ENCODE measurements around the gene PLA2G6.
A peak's percentile ranks its signal among the peaks of the same experiment; 100 is the strongest.
"Not testable (repeated sequence)": the region's sequence is repeated elsewhere in the genome, so short reads cannot be mapped to it uniquely, and the experiment has no call there.

Gene PLA2G6

DNA sequence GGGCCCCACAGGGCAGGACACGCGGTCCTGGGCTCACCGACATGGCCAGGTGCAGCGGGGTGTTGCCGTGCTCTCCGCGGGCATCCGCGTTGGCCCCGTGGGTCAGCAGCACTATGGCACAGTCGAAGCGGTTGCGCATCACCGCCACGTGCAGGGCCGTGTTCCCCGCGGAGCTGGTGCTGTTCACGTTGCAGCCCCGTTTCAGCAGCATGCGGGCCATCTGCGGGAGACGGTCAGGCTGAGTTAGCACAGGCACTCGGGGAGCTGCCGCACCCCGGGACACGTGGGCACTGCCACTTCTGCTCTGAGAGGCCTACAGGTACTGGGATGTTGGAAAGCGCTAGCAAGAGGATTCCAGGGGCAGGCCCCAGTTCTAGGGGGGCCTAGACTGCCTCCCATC is 48.8 kb downstream of the PLA2G6 start:
- no peak for DNase-seq (ENCODE audit: low read depth in 2 of 2)

DNA sequence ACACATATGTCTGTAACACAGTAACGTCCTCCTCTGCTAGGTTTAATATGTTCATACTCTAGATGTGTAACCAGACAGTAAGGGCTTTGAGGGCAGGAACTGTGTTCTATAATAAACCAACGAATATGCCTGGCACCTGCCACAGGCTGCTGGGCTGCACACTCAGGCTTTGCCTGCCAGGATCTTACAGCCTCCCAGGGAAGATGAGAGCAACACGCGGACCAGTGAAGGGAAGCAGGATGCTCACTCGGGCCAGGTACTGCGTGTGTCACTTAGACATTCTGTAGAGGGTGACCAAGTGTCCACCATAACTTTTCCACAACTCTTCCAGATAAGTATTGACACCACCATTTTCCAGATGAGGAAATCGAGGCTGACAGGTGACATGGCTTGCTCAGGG is 49.5 kb downstream of the PLA2G6 start:
- DNase-seq (ENCODE audit: low read depth in 2 of 2) = no peak

DNA sequence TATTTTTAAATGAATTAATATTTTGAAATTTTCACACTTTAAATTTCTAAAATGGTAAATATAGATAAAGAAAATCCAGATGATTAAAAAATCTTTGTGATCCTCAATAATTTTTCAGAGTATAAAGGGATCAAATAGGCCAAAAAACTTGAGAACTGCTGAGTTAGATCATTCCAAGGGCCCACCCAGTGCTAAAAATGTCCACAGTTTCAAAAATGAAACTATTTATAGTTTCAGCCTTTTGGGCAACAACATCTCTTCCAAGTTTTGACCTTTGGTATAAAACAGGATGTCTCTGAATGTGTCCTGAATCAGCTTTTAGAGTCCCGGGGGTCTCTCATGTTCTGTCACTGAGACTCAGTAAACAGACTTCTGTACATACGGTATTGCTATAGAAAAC is 50.2 kb downstream of the PLA2G6 start:
- no peak for DNase-seq (ENCODE audit: low read depth in 2 of 2)

DNA sequence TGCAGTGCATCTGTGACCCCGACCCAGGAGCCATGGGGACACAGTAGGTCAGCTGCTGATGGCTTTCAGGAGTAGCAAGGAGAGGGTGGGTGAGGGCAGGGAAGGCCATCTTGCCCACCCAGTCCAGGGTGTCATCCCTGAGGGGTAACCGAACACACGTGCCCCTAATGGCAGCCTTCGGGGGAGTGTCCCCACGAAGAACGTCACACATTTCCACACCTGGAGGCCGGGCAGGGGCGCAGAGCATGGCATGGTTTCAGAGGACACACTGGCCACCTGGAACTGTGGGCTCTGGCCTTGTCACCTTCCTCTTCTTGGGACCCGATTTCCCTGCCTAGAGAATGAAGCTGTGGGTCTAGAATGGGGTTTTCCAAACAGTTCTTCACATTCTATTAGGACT is 51.8 kb downstream of the PLA2G6 start:
- no peak for DNase-seq (ENCODE audit: low read depth in 2 of 2)

DNA sequence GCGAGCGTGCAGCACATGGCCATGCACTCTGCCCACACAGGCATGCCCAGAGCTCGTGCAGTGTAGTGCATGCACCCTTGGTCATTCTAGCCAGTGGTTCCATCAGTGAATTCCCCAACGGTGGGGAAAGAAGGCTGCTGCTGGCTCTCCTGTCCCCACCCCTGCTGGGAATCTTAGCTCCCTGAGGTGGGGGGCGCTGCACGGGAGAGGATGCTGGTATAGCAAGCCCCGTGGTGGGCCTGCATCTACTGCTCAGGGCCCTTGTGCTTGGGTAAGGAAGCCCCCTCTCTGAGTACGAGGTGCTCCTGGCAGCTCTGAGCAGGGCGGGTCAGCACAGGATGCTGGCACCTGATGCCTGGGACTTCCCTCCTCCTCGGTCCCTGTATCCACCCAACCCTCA is 52.6 kb downstream of the PLA2G6 start:
- DNase-seq (ENCODE audit: low read depth in 2 of 2) = no peak

DNA sequence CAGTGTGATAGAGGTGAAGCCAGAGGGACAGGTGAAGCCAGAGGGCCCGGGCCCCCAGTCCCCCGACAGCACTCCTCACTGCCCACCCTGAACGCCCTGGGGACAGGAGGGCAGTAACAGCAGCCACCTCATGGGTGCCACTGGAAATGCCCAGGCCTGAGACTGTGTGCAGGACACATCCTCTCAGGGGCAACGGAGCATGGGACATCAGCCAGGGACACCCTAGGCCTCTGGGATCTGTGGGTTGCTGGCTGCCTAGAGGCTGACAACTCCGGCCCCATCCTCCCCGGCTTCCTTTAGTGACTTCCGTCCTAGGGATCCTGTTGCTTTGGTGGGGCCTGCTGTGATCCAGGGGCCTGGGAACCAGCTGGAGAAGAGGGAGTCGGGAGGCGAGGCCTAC is 53.8 kb downstream of the PLA2G6 start:
- no peak for DNase-seq (ENCODE audit: low read depth in 2 of 2)

DNA sequence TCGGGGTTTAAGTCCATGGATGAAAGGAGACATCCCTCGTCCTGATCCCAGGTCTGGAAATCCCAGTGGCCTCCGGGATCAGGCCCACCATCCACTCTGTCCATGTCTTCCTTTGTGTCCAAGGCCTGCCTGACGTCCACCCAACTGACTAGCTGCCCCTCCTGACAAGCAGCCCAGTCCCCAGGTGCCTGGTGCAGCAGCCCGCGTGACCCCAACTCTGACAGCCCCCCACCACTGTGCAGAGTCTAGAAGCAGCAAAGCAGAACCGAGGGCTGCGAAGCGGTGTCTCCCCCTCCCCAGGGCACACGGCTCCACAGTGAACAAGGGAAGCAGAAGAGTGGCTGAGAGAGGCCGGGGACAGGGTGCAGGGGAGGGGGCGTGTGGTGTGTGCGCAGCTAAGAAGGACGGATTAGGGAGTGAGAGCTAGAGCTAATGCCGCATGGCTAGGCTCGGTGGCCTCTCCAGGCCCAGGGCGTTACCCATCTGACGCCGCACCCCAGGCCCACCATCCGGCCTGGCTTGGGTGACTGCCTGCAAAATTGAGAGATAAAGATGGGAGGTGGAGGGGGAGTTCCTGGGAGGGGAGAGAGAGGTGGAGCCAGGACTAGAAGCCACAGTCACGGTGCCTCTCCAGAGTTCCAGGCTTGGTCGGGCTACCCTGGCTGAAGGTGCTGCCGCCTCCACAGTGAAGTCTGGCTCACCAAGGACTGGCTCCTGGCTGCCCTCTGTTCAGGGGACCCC is 54.5 kb downstream of the PLA2G6 start:
- DNase-seq (ENCODE audit: low read depth in 2 of 2) = no peak

DNA sequence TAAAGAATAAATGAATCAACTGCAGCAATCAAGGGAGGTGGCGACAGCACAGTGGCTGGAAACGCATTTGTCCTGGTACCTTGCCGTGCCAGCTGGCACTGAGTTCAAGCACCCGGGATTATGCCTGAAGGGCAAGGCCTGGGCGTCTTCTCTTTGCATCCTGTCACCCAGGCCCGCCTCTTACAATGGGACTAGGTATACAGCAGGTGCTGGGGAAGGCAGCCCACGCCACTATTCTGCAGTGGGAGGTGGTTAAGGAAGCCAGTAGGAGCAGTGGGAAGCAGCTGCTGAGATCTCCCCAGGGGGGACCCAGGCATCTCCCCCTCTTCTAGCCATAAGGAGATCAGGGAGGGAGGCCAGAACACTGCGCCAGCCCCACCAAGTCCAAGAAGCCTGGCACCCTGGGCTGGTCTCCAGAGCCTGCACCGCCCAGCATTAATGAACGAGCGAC is 55.9 kb downstream of the PLA2G6 start:
- DNase-seq (ENCODE audit: low read depth in 2 of 2) = no peak

DNA sequence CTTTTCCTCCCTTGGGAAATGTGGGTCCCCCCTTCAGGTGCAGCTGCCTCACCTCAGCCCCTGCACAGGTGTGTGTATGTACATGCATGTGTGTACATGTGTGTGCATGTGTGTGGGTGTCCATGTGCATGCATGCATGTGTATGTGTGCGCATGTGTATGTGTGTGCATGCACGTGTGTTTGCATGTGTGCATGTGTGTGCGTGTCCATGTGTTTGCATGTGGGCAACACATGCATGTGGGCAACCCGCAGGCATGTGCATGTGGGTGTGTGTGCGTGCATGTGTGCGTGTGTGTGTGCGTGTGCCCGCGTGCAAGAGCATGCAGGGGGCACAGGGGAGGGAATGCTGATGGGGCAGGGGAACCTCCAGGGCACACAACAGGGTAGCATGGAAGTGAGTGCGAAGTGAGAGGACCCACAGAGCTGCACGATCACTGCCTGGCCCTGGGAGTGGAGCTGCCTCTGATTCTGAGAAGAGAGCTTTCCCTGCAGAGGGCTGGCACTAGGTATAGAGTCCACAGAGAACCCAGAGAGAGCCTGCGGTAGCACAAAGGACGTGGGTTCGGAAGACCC is 56.5 kb downstream of the PLA2G6 start:
- no peak for DNase-seq (ENCODE audit: low read depth in 2 of 2)

DNA sequence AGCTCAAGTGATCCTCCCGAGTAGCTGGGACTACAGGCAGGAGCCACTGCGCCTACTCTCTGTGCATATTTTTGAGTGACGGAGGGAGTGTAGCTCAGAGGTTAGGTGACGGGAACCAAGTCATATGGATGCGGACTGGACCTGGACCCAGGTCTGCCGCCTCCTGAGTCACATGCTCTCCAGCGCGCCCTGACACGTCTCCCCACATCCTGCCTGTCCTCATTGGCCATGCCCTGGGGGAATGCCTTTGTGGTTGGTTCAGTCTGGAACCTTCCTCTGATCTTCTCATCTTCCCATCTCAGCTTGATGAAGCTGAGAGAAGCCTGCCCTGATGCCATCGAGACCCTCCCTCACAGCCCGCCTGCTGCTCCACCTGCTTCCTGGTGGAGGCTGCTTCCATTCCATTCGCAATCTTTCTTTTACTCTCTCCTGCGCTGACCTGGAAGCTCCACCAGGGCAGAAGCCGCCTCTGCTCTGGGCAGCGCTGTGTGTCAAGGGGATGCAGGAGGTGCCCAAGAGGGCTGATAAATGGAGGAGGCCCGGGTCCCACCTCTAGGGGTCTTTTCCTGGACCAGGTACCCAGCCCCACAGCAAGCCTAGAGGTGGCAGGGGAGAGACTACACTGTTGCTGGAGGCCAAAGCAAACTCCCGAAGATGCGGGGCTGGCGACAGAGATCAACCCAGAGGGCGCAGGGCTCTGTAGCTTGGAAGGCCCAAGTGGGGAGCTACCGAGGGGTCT is 57.2 kb downstream of the PLA2G6 start:
- no peak for DNase-seq (ENCODE audit: low read depth in 2 of 2)

DNA sequence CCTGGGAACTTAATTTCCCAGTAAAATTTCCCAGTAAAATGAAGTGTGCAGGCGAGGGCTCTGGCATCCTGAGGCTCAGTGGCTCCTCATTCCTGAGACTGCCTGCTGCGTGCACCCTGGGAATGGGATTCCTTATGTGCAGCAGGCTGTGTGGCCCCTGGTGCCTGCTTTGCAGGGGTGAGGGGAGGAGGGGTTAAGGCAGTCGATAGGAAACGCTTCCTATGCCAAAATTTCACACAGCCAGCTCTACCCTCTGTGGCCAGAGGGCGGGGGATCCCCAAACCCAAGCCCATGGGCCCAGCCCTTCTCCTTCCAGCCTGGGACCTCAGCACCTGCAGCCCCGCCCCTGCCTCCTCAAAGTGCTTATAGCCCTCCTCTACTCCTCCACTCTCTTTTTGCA is 59.0 kb downstream of the PLA2G6 start:
- no peak for DNase-seq (ENCODE audit: low read depth in 2 of 2)

DNA sequence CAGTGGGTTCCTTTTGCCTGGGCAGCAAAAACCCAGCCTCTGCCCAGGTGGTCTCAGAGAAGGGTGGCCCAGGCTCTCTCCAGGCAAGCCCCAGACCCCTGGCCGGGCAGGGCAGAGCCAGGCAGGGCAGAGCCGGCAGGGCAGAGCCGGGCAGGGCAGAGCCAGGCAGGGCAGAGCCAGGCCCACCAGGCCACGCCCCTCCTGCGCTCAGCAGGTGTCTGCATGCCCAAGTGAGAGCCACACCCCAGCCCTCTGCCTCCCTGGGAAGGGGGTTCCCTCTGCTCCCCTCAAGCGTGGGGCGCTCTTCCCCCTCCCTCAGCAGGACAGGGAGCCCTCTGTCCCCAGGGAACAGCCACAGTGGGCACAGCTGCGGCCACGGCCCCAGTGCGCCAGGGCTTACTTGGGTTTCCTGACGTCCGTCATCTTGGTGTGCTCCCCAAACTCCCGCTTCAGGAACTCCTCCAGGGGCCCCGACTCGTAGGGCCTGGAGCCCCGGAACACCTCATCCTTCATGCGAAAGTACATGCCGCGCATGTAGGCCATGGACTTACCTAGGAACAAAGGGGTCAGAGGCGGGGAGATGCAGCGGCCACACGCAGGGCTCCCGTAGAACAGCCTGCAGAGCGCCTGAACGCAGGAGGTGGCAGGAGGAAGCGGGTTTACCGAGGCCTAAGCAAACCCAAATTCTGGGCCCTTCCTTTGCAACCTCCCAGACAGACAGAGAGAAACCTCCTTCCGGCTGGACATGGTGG is 61.1 kb downstream of the PLA2G6 start:
- DNase-seq (ENCODE audit: low read depth in 2 of 2) = no peak

DNA sequence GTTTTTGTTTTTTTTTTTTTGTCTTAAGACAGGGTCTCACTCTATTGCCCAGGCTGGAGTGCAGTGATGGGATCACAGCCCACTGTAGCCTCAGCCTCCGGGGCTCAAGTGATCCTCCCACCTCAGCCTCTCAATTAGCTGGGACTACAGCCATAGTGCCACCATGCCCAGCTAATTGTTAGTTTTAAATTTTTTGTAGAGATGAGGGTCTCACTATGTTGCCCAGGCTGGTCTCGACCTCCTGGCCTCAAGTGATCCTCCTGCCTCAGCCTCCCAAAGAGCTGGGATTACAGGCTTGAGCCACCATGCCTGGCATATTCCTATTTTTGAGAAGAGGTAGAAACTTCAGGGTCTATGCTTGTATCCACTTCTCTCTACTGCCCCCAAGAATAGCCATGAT is 62.9 kb downstream of the PLA2G6 start:
- DNase-seq (ENCODE audit: low read depth in 2 of 2) = not testable (repeated sequence)

DNA sequence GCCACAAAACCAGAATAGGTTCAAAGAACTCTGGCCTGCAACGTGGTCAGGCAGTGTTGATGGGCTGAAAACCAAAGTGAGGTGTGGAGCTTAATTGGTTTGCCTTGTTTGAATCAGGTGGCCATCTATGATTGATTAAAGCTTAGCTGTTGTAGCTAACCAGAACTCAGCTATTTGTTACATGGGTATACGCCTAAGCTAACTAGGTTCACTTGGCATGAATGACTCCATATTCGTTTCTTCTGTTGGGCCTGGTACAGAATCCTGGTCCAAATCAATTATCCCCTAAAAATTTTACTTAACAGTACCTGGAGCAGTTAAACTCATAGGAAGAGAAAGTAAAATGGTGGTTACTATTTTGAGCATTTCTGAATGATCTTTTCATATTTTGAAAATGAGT is 63.4 kb downstream of the PLA2G6 start:
- no peak for DNase-seq (ENCODE audit: low read depth in 2 of 2)

DNA sequence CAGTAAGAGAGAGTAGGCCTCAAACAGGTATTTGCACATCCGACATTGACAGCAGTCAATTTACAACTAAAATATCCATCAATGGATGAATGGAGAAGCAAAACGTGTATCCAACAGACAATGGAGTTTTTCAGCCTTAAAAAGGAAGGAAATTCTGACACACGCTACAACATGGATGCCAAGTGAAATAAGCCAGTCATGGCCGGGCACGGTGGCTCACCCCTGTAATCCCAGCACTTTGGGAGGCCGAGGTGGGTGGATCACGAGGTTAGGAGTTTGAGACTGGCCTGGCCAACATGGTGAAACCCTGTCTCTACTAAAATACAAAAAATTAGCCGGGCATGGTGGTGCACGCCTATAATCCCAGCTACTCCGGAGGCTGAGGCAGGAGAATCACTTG is 64.1 kb downstream of the PLA2G6 start:
- DNase-seq (ENCODE audit: low read depth in 2 of 2) = not testable (repeated sequence)

DNA sequence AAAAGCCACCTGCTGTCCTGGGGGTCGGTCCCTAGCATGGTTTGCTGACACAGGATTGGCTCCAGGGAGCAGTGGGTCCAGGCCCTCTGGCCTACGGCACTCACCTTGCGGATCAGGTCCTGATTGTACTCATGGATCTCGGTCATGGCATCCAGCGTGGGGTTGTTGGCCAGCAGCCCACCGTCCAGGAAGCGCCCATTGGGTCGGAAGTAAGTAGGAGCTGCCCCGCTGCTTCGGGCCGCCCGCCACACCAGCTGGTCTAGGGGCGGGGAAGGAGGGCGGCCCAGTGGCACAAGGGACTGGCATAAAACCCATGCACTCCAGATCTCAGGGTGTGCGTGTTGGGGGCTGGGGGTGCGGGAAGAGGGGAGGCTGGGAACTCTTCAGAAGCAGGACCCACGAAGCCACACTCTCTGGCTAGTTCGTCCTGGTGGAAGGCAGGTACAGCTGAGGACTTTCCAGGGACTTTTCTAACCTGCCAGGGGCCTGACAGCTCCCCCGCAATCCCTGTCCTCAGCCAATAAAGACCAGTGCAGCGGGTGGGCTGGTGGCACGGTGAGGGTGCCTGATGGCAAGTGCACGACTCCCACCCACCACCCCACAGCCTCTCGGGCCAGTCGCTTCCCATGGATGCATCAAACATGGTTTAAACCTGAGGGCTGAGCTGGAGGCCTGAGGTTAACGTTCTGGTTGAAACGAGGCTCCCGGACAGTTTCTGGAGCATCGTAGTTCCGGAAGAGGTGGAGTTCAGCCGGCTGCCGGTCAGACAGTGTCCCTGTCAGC is 66.0 kb downstream of the PLA2G6 start:
- no peak for DNase-seq (ENCODE audit: low read depth in 2 of 2)

DNA sequence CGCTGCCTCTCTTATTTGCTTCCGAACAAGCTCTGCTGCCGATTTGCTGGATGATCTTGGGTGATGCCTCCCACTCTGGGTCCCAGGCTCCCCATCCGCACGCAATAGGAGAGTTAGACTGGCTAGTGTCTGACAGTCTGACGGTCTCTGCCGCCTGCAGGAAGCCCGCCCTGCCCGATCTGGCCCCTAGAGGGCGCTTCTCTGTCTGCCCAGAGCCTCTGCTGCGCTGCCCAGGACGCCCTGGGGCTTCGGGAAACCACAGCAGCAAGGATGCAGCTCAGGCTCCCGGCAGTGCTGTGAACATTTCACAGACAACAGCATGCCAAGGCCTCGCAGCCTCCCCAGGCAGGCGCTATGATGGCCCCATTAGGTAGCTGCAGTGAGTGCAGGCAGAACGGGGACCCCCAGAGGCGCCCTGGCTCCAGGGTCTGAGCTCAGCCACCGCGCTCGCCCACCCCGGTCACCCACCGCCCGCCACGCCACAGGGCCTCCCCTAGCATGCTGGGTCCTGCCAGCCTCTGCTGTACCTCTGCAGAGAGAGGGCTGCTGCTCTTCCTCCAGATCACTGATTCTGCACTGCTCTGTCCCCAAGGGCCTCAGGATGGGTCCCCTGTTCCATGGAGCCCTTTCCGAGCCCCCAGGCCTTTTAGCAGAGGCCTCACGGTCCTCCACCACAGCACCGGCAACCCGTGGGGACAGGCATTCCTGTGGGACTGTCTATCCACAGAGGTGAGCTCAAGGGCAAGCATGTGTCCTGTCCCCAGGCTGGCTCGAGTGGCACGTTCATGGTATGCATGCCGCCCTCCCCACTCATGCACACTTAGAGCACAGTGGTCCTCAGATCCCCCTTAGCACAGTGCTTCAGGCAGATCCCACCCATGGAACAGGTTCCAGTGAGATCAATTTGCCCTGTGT is 66.9 kb downstream of the PLA2G6 start:
- DNase-seq (ENCODE audit: low read depth in 2 of 2) = peak; percentile 72 to 80

DNA sequence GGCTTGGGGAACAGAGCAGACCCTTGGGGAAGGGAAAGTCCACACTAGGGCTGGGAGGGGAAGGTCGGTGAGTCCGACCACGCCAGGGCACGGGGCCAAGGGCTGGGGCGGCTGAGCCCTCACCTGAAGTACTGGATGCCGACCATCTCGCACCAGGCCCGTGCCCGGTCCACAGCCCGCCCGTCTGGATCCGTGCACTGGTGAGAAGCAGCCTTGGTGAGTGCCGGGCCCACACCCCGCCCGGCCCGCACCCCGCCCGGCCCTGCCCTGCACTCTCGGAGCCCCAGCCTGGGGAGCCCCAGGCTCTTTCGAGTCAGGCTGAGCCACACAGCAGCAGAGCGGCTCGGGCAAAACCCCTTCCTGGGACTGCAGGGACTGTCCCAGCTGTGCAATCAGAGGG is 69.2 kb downstream of the PLA2G6 start:
- DNase-seq (ENCODE audit: low read depth in 2 of 2) = no peak

DNA sequence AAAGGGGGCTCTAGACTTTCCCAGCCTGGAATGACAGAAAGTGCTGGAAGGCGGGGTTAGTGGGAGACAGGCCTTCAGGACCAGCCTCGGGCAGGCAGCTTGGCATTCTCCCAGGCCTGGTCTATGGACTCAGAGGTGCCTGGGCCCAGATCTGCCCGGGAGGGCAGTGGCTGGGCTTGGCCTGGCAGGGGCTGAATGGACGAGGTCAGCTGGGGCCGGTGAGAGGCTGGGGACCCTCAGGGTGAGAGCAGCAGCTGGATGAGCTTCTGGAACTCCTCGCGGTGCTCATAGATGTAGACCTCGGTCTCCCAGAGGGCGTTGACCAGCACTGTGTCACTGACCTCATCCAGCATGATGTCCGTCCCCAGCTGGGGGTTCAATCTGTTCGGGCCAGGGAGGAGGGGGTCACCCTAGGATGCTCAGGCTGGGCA is 69.7 kb downstream of the PLA2G6 start:
- DNase-seq (ENCODE audit: low read depth in 2 of 2) = no peak
